ENCODE data around the gene RCBTB2. TPM values are rescaled to one million over a fixed set of nuclear protein-coding genes. Genes with fewer than 3 reads are reported as not detected.

Gene RCBTB2
- total RNA-seq, 1 donor from 2014 or later = 4.3 TPM

DNA sequence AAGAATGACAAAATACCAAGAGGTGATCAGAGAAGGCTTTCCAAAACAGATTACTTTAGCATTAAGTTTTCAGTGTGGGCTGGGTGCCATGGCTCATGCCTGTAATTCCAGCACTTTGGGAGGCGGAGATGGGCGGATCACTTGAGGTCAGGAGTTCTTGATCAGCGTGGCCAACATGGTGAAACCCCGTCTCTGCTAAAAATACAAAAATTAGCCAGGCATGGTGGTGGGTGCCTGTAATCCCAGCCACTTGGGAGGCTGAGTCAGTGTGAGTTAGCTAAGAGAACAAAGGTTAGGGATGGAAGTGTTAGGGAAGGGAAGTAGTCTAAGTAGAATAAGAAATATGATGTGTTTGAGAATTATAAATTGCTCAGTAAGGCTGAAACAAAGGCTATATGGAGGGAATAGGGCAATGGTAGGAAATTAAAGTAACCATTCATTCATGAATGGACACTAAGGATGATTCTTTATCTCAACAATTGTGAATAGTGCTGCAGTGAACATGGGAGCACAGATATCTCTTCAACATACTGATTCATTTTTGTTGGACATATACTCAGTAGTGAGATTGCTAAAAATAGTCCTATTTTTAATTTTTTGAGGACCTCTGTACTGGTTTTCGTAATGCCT is 3.9 kb upstream of the RCBTB2 start:
- H3K4me1 Mint-ChIP-seq (ENCODE audit: low read depth, unreplicated experiment) = peaks cover 1% of the 10 kb centered on the region
- no peaks in the 10 kb centered on the region for H3K9me3 Mint-ChIP-seq (ENCODE audit: unreplicated experiment)
- no peak overlapping the region for H3K4me3 Mint-ChIP-seq (ENCODE audit: unreplicated experiment)
- H3K9me3 ChIP-seq (ENCODE audit: insufficient read depth, low read depth, low read length) = no peaks in the 10 kb centered on the region
- no peaks in the 10 kb centered on the region for H3K27me3 ChIP-seq (ENCODE audit: insufficient read depth, low read length)
- no peak overlapping the region for H3K4me3 ChIP-seq (ENCODE audit: insufficient read depth, low read depth, low read length)
- no peak for DNase-seq (ENCODE audit: low read depth)
- H3K27ac Mint-ChIP-seq (ENCODE audit: unreplicated experiment) = no peak overlapping the region
- H3K27me3 Mint-ChIP-seq (ENCODE audit: low read depth, unreplicated experiment) = no peaks in the 10 kb centered on the region
- H3K9ac ChIP-seq (ENCODE audit: low read length) = no peak overlapping the region
- H3K4me2 ChIP-seq (ENCODE audit: low read length) = no peak overlapping the region
- no peaks in the 10 kb centered on the region for H3K36me3 Mint-ChIP-seq (ENCODE audit: low read depth, unreplicated experiment)
- H3K79me2 ChIP-seq (ENCODE audit: insufficient read depth, low read length) = peaks cover 3% of the 10 kb centered on the region
- no peaks in the 10 kb centered on the region for H4K20me1 ChIP-seq (ENCODE audit: insufficient read depth, low read length)
- H3K4me1 ChIP-seq (ENCODE audit: insufficient read depth, low read length) = peaks cover 4% of the 10 kb centered on the region
- no peak overlapping the region for H2AFZ ChIP-seq (ENCODE audit: low read depth, low read length)
- H3K27ac ChIP-seq (ENCODE audit: low read depth, low read length) = no peak overlapping the region
- no peak for FAIRE-seq
- H3K36me3 ChIP-seq (ENCODE audit: insufficient read depth, low read length) = no peaks in the 10 kb centered on the region
- no peak for TF ChIP-seq EZH2 (IDR thresholded peaks at IDR 0.05; ENCODE audit: insufficient read depth, low read length)
- TF ChIP-seq, protein P1, sequence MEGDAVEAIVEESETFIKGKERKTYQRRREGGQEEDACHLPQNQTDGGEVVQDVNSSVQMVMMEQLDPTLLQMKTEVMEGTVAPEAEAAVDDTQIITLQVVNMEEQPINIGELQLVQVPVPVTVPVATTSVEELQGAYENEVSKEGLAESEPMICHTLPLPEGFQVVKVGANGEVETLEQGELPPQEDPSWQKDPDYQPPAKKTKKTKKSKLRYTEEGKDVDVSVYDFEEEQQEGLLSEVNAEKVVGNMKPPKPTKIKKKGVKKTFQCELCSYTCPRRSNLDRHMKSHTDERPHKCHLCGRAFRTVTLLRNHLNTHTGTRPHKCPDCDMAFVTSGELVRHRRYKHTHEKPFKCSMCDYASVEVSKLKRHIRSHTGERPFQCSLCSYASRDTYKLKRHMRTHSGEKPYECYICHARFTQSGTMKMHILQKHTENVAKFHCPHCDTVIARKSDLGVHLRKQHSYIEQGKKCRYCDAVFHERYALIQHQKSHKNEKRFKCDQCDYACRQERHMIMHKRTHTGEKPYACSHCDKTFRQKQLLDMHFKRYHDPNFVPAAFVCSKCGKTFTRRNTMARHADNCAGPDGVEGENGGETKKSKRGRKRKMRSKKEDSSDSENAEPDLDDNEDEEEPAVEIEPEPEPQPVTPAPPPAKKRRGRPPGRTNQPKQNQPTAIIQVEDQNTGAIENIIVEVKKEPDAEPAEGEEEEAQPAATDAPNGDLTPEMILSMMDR (IDR thresholded peaks at IDR 0.05; ENCODE audit: insufficient read depth, low read depth, low read length) = no peak

DNA sequence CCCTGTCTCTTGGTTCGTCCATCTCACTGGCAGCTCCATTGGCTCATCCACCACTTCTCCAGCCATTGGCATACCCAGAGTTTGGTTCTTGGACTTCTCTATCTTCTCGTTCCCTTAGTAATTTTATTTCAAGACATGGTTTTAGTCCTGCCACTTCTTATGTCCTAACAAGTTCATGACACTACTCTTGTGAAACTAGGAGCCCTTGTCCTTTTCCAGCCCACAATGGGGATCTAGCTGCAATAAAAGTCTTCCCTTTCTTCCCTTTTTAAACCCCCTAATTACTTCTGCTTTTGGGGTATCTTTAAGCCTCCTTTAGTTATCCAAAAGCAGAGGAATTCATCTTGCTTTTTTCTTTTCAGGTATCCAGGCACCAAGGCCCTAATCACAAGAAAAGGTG is 2.9 kb upstream of the RCBTB2 start:
- peaks cover 6% of the 10 kb centered on the region for H3K4me1 ChIP-seq (ENCODE audit: insufficient read depth, low read length)
- no peak overlapping the region for H3K4me2 ChIP-seq (ENCODE audit: low read length)
- no peak overlapping the region for H3K9ac ChIP-seq (ENCODE audit: low read length)
- no peak for TF ChIP-seq EZH2 (IDR thresholded peaks at IDR 0.05; ENCODE audit: insufficient read depth, low read length)
- TF ChIP-seq, protein P1 (IDR thresholded peaks at IDR 0.05; ENCODE audit: insufficient read depth, low read depth, low read length) = no peak
- H2AFZ ChIP-seq (ENCODE audit: low read depth, low read length) = no peak overlapping the region
- Mint-ChIP-seq H3K27ac (ENCODE audit: unreplicated experiment) (no peak overlapping the region), H3K4me3 (ENCODE audit: unreplicated experiment) (no peak overlapping the region), H3K9me3 (ENCODE audit: unreplicated experiment) (no peaks in the 10 kb centered on the region), H3K27me3 (ENCODE audit: low read depth, unreplicated experiment) (no peaks in the 10 kb centered on the region), H3K36me3 (ENCODE audit: low read depth, unreplicated experiment) (no peaks in the 10 kb centered on the region), H3K4me1 (ENCODE audit: low read depth, unreplicated experiment) (peaks cover 1% of the 10 kb centered on the region)
- H3K79me2 ChIP-seq (ENCODE audit: insufficient read depth, low read length) = peaks cover 8% of the 10 kb centered on the region
- no peaks in the 10 kb centered on the region for H3K27me3 ChIP-seq (ENCODE audit: insufficient read depth, low read length)
- H3K27ac ChIP-seq (ENCODE audit: low read depth, low read length) = no peak overlapping the region
- H3K4me3 ChIP-seq (ENCODE audit: insufficient read depth, low read depth, low read length) = no peak overlapping the region
- DNase-seq (ENCODE audit: low read depth) (no peak), FAIRE-seq (no peak)
- no peaks in the 10 kb centered on the region for H4K20me1 ChIP-seq (ENCODE audit: insufficient read depth, low read length)
- H3K9me3 ChIP-seq (ENCODE audit: insufficient read depth, low read depth, low read length) = no peaks in the 10 kb centered on the region
- no peaks in the 10 kb centered on the region for H3K36me3 ChIP-seq (ENCODE audit: insufficient read depth, low read length)

DNA sequence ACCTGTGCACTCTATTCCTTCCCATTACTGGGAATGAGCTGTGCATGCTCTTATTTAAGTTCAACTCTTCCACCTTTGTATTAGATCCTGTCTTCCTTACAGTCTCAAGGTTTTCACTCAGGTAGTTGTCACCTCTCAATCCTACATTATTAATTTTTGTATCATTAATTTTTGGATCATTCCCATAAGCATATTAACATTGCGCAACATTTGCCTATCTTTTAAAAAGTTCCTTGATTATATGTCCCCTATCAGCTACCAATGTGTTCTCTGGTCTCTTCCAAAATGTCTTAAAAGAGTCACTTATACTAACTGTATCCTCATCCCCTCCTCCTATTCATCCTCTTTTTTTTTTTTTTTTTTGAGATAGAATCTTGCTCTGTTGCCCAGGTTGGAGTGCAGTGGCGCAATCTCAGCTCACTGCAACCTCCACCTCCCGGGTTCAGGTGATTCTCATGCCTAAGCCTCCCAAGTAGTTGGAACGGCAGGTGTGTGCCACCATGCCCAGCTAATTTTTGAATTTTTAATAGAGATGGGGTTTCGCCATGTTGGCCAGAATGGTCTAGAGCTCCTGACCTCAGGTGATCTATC is 2.1 kb upstream of the RCBTB2 start:
- Mint-ChIP-seq H3K27ac (ENCODE audit: unreplicated experiment) (no peak overlapping the region), H3K4me3 (ENCODE audit: unreplicated experiment) (no peak overlapping the region), H3K27me3 (ENCODE audit: low read depth, unreplicated experiment) (no peaks in the 10 kb centered on the region), H3K4me1 (ENCODE audit: low read depth, unreplicated experiment) (peaks cover 1% of the 10 kb centered on the region), H3K9me3 (ENCODE audit: unreplicated experiment) (no peaks in the 10 kb centered on the region), H3K36me3 (ENCODE audit: low read depth, unreplicated experiment) (no peaks in the 10 kb centered on the region)
- Histone ChIP-seq H4K20me1 (ENCODE audit: insufficient read depth, low read length) (no peaks in the 10 kb centered on the region), H3K9ac (ENCODE audit: low read length) (no peak overlapping the region), H3K36me3 (ENCODE audit: insufficient read depth, low read length) (no peaks in the 10 kb centered on the region), H2AFZ (ENCODE audit: low read depth, low read length) (no peak overlapping the region), H3K4me2 (ENCODE audit: low read length) (no peak overlapping the region), H3K9me3 (ENCODE audit: insufficient read depth, low read depth, low read length) (no peaks in the 10 kb centered on the region), H3K4me1 (ENCODE audit: insufficient read depth, low read length) (peaks cover 6% of the 10 kb centered on the region), H3K27ac (ENCODE audit: low read depth, low read length) (no peak overlapping the region), H3K4me3 (ENCODE audit: insufficient read depth, low read depth, low read length) (no peak overlapping the region), H3K27me3 (ENCODE audit: insufficient read depth, low read length) (no peaks in the 10 kb centered on the region), H3K79me2 (ENCODE audit: insufficient read depth, low read length) (peaks cover 8% of the 10 kb centered on the region)
- FAIRE-seq = no peak
- no peak for TF ChIP-seq EZH2 (IDR thresholded peaks at IDR 0.05; ENCODE audit: insufficient read depth, low read length)
- TF ChIP-seq, protein P1 (IDR thresholded peaks at IDR 0.05; ENCODE audit: insufficient read depth, low read depth, low read length) = no peak
- no peak for DNase-seq (ENCODE audit: low read depth)
